RWPE2 (cell line): Measurements from ENCODE around the gene CDON.

ENCODE experiments used
- ATAC-seq: fragments of 200-7000 bp; cut with Tn5 transposase; 3 replicates; pipeline ENCODE4 v1.9.1; 2021; ENCODE audit warnings: low read depth
- DNase-seq: peaks from one replicate; pipeline ENCODE4 v3.0.0-alpha.2; 2020; ENCODE audit warnings: low spot score
- H3K27ac ChIP-seq: fragments of 450-650 bp; 2 replicates; pipeline ENCODE4 v1.5.1; 2017; ENCODE audit warnings: mild to moderate bottlenecking; ENCODE audit not compliant: poor library complexity, severe bottlenecking
- H3K27me3 ChIP-seq: fragments of 250-450 bp; sonication (Bioruptor Pico); 2 replicates; pipeline ENCODE4 v1.5.1; 2021; ENCODE audit warnings: mild to moderate bottlenecking, moderate library complexity; ENCODE audit not compliant: insufficient read depth, poor library complexity, severe bottlenecking
- H3K36me3 ChIP-seq: fragments of 250-450 bp; sonication (Bioruptor Pico); 2 replicates; pipeline ENCODE4 v1.5.1; 2020; ENCODE audit warnings: low read depth, mild to moderate bottlenecking, moderate library complexity
- H3K4me1 ChIP-seq: fragments of 250-450 bp; sonication (Bioruptor Pico); 2 replicates; pipeline ENCODE4 v1.5.1; 2021; ENCODE audit warnings: mild to moderate bottlenecking, moderate library complexity; ENCODE audit not compliant: insufficient read depth, poor library complexity, severe bottlenecking
- H3K4me3 ChIP-seq: fragments of 250-450 bp; sonication (Bioruptor Pico); 2 replicates; pipeline ENCODE4 v1.5.1; 2021; ENCODE audit warnings: mild to moderate bottlenecking, moderate library complexity; ENCODE audit not compliant: severe bottlenecking
- H3K9me3 ChIP-seq: fragments of 250-450 bp; sonication (Bioruptor Pico); 2 replicates; pipeline ENCODE4 v1.5.1; 2021; ENCODE audit warnings: mild to moderate bottlenecking, moderate library complexity; ENCODE audit not compliant: severe bottlenecking
- TF ChIP-seq, protein P1 (sequence below): fragments of 450-650 bp; IDR thresholded peaks from one replicate; pipeline ENCODE4 v1.5.1; 2017; ENCODE audit warnings: mild to moderate bottlenecking, moderate library complexity; ENCODE audit not compliant: poor library complexity, severe bottlenecking

CDON gene

DNA sequence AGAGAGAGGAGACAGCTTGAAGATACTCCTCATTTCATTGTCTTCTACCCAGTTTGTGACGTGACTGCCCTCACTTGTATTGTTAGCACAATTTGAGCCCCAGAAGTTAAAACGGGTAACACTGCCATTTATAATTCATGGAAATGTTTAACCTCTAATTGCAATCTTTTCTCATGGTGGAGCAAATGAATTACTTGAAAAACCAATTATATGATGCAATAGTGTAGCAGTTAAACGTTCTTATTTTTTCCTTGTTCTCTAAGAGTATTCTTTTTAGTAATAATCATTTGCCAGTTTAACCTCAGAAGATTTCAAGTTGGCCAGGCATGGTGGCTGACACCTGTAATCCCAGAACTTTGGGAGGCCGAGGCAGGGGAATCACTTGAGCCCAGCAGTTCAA lies 56.6 kb downstream of the CDON start:
- H3K4me3 ChIP-seq: no peak overlapping the region
- no peaks in the 10 kb centered on the region for H3K9me3 ChIP-seq
- DNase-seq: no peak
- ATAC-seq: no peak
- H3K27me3 ChIP-seq: no peaks in the 10 kb centered on the region
- TF ChIP-seq, protein P1, sequence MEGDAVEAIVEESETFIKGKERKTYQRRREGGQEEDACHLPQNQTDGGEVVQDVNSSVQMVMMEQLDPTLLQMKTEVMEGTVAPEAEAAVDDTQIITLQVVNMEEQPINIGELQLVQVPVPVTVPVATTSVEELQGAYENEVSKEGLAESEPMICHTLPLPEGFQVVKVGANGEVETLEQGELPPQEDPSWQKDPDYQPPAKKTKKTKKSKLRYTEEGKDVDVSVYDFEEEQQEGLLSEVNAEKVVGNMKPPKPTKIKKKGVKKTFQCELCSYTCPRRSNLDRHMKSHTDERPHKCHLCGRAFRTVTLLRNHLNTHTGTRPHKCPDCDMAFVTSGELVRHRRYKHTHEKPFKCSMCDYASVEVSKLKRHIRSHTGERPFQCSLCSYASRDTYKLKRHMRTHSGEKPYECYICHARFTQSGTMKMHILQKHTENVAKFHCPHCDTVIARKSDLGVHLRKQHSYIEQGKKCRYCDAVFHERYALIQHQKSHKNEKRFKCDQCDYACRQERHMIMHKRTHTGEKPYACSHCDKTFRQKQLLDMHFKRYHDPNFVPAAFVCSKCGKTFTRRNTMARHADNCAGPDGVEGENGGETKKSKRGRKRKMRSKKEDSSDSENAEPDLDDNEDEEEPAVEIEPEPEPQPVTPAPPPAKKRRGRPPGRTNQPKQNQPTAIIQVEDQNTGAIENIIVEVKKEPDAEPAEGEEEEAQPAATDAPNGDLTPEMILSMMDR: no peak
- no peak overlapping the region for H3K27ac ChIP-seq
- H3K4me1 ChIP-seq: peaks cover 2% of the 10 kb centered on the region
- H3K36me3 ChIP-seq: peaks cover 4% of the 10 kb centered on the region; the same call in 1 of the 2 replicates

GRCh38 chr11:126002181-126002580 lies 60.5 kb downstream of the CDON start:
- DNase-seq: no peak
- ATAC-seq: no peak
- Histone ChIP-seq H3K9me3 (no peaks in the 10 kb centered on the region), H3K4me3 (no peak overlapping the region), H3K36me3 (peaks cover 4% of the 10 kb centered on the region; the same call in 1 of the 2 replicates), H3K4me1 (peaks cover 2% of the 10 kb centered on the region), H3K27ac (no peak overlapping the region), H3K27me3 (no peaks in the 10 kb centered on the region)
- TF ChIP-seq, protein P1: no peak

DNA sequence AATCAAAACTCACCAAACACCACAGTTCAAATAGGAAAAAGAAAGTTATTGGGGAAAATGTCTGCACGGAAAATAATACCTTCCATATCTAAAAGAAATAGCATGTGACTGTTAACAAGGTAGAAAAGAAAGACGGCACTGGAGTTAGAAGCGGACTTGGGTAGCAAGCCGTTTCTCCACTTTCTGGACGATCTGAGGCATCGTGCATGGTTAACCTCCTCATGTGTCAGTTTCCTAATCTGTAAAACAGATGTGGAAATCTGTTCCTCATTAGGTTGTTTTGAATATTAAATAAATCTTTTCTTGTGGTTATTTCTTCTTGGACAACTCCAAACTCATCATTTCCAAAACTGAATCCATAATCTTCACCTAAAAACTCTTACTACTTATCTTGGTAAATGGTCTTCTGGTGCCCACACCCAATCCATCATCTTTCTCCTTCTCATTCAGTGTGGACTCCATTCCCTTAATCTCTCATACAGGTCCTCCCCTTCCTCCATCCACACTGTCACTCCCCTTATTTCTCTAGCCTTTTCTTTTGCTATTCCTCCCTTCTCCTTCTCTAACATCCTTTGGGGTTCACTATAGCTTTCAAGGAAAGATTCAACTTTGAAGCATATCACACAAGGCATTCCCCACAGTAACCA lies 63.3 kb downstream of the CDON start:
- no peaks in the 10 kb centered on the region for H3K27me3 ChIP-seq
- DNase-seq (no peak), ATAC-seq (no peak)
- H3K4me1 ChIP-seq: no peaks in the 10 kb centered on the region
- H3K4me3 ChIP-seq: no peak overlapping the region
- TF ChIP-seq, protein P1: no peak
- H3K9me3 ChIP-seq: no peaks in the 10 kb centered on the region
- no peak overlapping the region for H3K27ac ChIP-seq
- peaks cover 4% of the 10 kb centered on the region; the same call in 1 of the 2 replicates for H3K36me3 ChIP-seq

DNA sequence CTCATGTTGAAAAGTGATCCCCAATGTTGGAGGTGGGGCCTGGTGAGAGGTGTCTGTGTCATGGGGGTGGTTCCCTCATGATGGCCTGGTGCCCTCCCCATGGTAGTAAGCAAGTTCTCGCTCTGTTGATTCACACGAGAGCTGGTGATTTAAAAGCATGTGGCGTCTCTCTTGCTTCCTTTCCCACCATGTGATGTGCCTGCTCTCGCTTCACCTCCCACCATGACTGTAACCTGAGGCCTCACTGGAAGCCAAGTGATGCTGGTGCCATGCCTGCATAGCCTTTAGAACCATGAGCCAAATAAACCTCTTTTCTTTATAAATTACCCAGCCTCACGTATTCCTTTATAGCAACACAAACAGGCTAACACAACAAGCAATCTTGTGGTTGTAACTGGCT lies 64.4 kb downstream of the CDON start:
- Histone ChIP-seq H3K4me1 (no peaks in the 10 kb centered on the region), H3K27ac (no peak overlapping the region), H3K9me3 (no peaks in the 10 kb centered on the region), H3K27me3 (no peaks in the 10 kb centered on the region), H3K36me3 (peaks cover 4% of the 10 kb centered on the region; the same call in 1 of the 2 replicates), H3K4me3 (no peak overlapping the region)
- no peak for ATAC-seq
- TF ChIP-seq, protein P1: no peak
- no peak for DNase-seq

- ATAC-seq: no peak
These were observed 67.4 kb downstream of the CDON start for GRCh38 chr11:125995313-125995712.

More at GRCh38 chr11:125995313-125995712, 67.4 kb downstream of the CDON start:
- H3K9me3 ChIP-seq: no peaks in the 10 kb centered on the region
- H3K27ac ChIP-seq: no peak overlapping the region
- TF ChIP-seq, protein P1: no peak
- no peaks in the 10 kb centered on the region for H3K27me3 ChIP-seq
- no peak overlapping the region for H3K4me3 ChIP-seq
- no peaks in the 10 kb centered on the region for H3K36me3 ChIP-seq
- H3K4me1 ChIP-seq: no peaks in the 10 kb centered on the region
- DNase-seq: no peak
